ENCODE data around the gene XRCC4.

Gene XRCC4

DNA sequence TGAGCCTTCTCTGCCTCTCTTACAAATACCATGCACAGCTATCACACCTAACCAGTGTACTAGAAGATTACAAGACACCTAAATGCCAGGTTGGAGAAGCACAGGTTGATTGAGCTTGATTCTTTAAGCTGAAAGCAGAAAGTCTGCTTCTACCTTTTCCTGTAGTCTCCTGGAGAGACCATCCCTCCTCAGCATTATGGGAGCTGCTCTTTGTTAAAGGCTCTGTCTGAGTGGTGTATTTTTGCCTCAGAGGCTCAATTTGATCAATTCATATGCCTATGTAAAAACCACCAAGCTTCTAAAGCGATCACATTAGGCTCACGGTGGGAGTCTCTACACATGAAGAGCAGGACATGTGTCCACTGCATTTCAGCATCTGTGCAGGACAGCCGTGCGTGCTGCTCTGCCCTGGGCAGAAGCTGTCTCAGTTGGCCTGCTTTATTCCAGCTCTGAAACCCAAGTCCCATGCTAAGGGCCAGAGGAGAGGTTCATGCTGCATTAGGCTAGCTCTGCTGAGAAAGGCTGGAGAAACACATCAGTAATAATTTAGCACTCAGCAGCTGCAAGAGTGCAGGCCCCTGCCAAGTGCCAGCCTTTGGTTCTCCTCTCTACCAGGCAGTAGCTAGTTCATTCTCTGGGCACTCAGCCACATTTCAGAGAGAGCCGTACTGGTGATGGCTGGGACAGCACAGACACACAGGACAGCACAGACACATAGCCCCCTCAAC, 41.8 kb upstream of the XRCC4 start:
- TF ChIP-seq, protein P1, sequence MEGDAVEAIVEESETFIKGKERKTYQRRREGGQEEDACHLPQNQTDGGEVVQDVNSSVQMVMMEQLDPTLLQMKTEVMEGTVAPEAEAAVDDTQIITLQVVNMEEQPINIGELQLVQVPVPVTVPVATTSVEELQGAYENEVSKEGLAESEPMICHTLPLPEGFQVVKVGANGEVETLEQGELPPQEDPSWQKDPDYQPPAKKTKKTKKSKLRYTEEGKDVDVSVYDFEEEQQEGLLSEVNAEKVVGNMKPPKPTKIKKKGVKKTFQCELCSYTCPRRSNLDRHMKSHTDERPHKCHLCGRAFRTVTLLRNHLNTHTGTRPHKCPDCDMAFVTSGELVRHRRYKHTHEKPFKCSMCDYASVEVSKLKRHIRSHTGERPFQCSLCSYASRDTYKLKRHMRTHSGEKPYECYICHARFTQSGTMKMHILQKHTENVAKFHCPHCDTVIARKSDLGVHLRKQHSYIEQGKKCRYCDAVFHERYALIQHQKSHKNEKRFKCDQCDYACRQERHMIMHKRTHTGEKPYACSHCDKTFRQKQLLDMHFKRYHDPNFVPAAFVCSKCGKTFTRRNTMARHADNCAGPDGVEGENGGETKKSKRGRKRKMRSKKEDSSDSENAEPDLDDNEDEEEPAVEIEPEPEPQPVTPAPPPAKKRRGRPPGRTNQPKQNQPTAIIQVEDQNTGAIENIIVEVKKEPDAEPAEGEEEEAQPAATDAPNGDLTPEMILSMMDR (IDR thresholded peaks at IDR 0.05; ENCODE audit: insufficient read depth, low read length, missing control alignments) = no peak
- H3K4me3 ChIP-seq (ENCODE audit: low read depth, low read length) = no peak overlapping the region
- no peak for DNase-seq (ENCODE audit: low read depth, low spot score)
- ChIA-PET POLR2A (no interaction called here), CTCF (interaction anchor here (1.6 kb wide), 1 partner anchor 393 kb away, joined by 3 read pairs; no protein-coding TSS in a partner anchor)

DNA sequence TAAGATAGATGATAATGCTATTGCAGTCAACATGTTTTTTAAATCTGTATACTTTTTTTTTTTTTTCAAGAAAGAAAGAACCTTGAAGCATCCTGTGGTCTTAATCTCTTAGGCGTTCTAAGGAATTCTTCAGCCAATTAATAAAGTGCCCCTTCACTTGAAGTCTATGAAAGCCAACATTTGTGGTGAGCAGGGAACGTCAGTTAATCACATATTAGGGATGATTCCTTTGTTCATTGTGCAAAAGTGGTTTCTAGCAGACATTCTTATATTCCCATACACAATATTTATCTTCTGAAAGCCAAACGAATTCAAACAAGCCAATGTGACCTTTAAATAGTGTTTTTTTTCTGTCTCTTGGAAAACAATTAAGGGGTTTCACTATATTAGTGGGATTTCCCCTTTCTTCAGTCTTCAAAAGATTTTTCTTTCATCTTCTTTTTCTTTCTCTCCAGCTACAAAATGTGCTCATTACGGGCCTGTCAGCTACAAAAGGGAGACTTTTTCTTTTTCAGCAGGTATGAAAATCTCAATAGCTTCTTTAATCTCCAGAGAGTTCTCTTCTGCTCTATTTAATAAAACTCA, 40.3 kb upstream of the XRCC4 start:
- DNase-seq (ENCODE audit: low read depth, low spot score) = no peak
- ChIA-PET POLR2A (no interaction called here), CTCF (interaction anchor here (1.0 to 1.6 kb wide), 2 partner anchors 391 to 393 kb away, joined by 3 to 4 read pairs; no protein-coding TSS in a partner anchor)
- TF ChIP-seq, protein P1 (IDR thresholded peaks at IDR 0.05; ENCODE audit: insufficient read depth, low read length, missing control alignments) = no peak
- no peak overlapping the region for H3K4me3 ChIP-seq (ENCODE audit: low read depth, low read length)

DNA sequence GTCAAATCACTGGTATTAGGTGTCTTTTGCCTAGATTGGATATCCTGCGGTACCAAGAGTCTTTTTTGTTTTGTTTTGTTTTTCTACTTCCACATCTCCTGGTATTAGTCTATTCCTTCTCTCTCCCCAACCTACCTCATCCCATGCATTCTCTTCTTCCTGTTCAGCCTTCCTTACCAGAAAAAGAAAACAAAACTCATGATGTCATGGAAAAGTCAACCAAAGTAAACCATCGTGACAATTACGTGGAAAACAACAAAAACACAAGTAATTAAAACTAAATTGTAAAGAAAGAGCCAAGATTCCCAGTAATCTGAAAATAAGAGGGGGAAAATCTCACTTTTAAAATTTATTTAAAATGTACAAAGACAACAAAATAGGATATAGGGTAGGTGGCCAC, 38.4 kb upstream of the XRCC4 start:
- POLR2A ChIA-PET = no interaction called here
- TF ChIP-seq, protein P1 (IDR thresholded peaks at IDR 0.05; ENCODE audit: insufficient read depth, low read length, missing control alignments) = no peak
- CTCF ChIA-PET = no interaction called here
- no peak overlapping the region for H3K4me3 ChIP-seq (ENCODE audit: low read depth, low read length)
- no peak for DNase-seq (ENCODE audit: low read depth, low spot score)

DNA sequence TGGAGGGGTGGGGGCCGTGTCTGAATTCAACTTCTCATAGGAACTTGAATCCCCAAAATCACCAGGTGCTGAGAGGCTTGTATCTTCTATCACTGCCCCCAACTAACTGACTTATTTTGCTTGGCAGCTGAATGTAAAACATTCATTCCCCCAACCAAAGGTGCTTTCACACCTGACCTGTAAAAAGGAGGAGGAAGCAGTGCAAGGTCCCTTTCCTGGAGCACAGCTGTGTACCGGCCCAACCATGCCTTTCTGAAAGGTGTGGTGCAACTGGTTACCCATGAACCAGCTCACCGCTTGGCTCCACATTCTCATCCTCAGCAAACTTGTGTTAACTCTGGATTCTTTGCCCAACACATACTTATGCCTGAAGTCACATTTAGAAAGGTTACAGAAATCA, 34.8 kb upstream of the XRCC4 start:
- CTCF ChIA-PET = no interaction called here
- POLR2A ChIA-PET = no interaction called here
- no peak overlapping the region for H3K4me3 ChIP-seq (ENCODE audit: low read depth, low read length)
- TF ChIP-seq, protein P1 (IDR thresholded peaks at IDR 0.05; ENCODE audit: insufficient read depth, low read length, missing control alignments) = no peak
- no peak for DNase-seq (ENCODE audit: low read depth, low spot score)

DNA sequence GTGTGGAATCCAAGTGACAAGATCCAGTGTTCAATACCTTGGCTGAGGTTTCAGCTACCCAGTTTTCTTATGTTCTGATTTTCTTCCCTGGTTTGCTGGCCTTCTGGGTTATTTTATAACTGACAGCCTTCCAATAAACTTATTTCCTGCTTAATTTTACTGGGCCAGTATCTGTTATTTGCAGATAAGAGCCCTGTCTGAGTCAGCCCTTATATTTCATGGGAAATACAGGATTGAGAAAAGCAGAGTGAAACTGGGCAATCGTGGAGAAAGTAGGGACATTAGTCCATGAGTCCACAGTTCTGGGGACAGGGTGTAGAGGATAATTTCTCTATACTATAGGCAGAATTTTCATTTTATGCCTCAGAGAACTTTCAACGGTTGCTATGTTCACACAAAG, 32.4 kb upstream of the XRCC4 start:
- TF ChIP-seq, protein P1 (IDR thresholded peaks at IDR 0.05; ENCODE audit: insufficient read depth, low read length, missing control alignments) = no peak

DNA sequence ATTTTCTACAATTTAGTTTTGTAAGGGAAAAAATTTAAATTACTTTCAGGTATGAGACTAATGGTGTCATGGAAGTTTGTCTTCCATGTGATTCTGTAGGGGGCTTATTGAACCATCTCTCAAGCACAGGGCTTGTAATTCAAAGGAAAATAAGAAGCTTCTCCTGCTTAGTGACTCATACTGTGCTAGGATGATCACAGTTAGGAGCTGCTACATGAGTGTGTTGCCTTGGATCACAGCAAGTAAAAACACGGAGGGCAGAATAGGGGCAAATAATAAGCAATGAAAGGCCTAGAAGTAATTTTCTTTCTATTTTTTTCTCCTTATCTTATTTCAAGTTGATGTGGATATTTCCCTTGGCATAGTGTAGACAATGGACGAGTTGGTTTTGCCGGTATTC, 29.1 kb upstream of the XRCC4 start:
- DNase-seq (ENCODE audit: low read depth, low spot score) = no peak
- ChIA-PET POLR2A (interaction anchor here (0.6 kb wide), 1 partner anchor 688 kb away, joined by 3 read pairs; no protein-coding TSS in a partner anchor), CTCF (no interaction called here)
- H3K4me3 ChIP-seq (ENCODE audit: low read depth, low read length) = no peak overlapping the region
- TF ChIP-seq, protein P1 (IDR thresholded peaks at IDR 0.05; ENCODE audit: insufficient read depth, low read length, missing control alignments) = no peak

More for the DNA sequence above, 32.4 kb upstream of the XRCC4 start:
- ChIA-PET POLR2A (interaction anchor here (0.6 kb wide), 1 partner anchor 21 kb away, joined by 3 read pairs; no protein-coding TSS in a partner anchor), CTCF (no interaction called here)
- H3K4me3 ChIP-seq (ENCODE audit: low read depth, low read length) = no peak overlapping the region
- DNase-seq (ENCODE audit: low read depth, low spot score) = no peak
